Smooth muscle cell (in vitro differentiated cells): ENCODE data around the gene PBX3. TPM values are rescaled to one million over a fixed set of nuclear protein-coding genes. Genes with fewer than 3 reads are reported as not detected.

Source experiments
- DNase-seq: peaks from one replicate; lab custom pipeline; 2025; ENCODE audit not compliant: unreplicated experiment; lab: John Stamatoyannopoulos, UW
- H2AFZ ChIP-seq: fragments of 200-600 bp; sonication (generic); 2 replicates; pipeline ENCODE4 v1.6.0; 2016; ENCODE audit warnings: antibody characterized with exemption, low read depth, mild to moderate bottlenecking
- H3F3A ChIP-seq: fragments of 200-600 bp; sonication (generic); 2 replicates; pipeline ENCODE4 v1.6.0; 2017; ENCODE audit warnings: antibody characterized with exemption, low read depth
- H3K27ac ChIP-seq: fragments of 200-600 bp; sonication (generic); 2 replicates; pipeline ENCODE4 v1.5.1; 2016; ENCODE audit warnings: low read depth, mild to moderate bottlenecking
- H3K27me3 ChIP-seq: fragments of 200-600 bp; sonication (generic); 2 replicates; pipeline ENCODE4 v1.6.1; 2016; ENCODE audit warnings: low read depth, mild to moderate bottlenecking
- H3K36me3 ChIP-seq: fragments of 200-600 bp; sonication (generic); 2 replicates; pipeline ENCODE4 v1.5.1; 2016; ENCODE audit warnings: low read depth
- H3K4me1 ChIP-seq: fragments of 200-600 bp; sonication (generic); 2 replicates; pipeline ENCODE4 v1.5.1; 2016; ENCODE audit warnings: low read depth
- H3K4me2 ChIP-seq: fragments of 200-600 bp; sonication (generic); 2 replicates; pipeline ENCODE4 v1.6.0; 2016; ENCODE audit warnings: mild to moderate bottlenecking
- H3K4me3 ChIP-seq: fragments of 200-600 bp; sonication (generic); 2 replicates; pipeline ENCODE4 v1.5.1; 2016; ENCODE audit warnings: mild to moderate bottlenecking
- H3K79me2 ChIP-seq: fragments of 200-600 bp; sonication (generic); 2 replicates; pipeline ENCODE4 v1.6.0; 2016; ENCODE audit warnings: low read depth, mild to moderate bottlenecking
- H3K9ac ChIP-seq: fragments of 200-600 bp; sonication (generic); 2 replicates; pipeline ENCODE4 v1.6.0; 2016; ENCODE audit warnings: low read depth
- H3K9me3 ChIP-seq: fragments of 200-600 bp; sonication (generic); replicated peaks from 2 replicates; pipeline ENCODE4 v1.5.1; 2016; ENCODE audit warnings: low read depth
- H4K20me1 ChIP-seq: fragments of 200-600 bp; sonication (generic); 2 replicates; pipeline ENCODE4 v1.6.0; 2016; ENCODE audit warnings: low read depth
- WGBS: methylation state at CpG from one replicate; pipeline ENCODE4 v1.1.7; 2016; ENCODE audit warnings: low lambda C conversion rate; 5-methylcytosine and 5-hydroxymethylcytosine counted together
- polyA plus RNA-seq: library from polyadenylated mRNA; unstranded; fragments of >200 nt; fragmentation: Nextera tagmentation; extraction: Ambion mirVana; gene quantifications from 2 replicates; pipeline ENCODE4 v1.2.1, GENCODE V29; 2016
- total RNA-seq: library from RNA; depleted of rRNA; stranded (reverse); fragments of >200 nt; gene quantifications from 2 replicates; pipeline ENCODE4 v1.2.3, GENCODE V29; 2014
- TF ChIP-seq, protein P1 (sequence below): fragments of 200-600 bp; sonication (generic); IDR thresholded peaks from 2 replicates; pipeline ENCODE4 v1.5.1; 2017; ENCODE audit warnings: borderline replicate concordance, mild to moderate bottlenecking, antibody characterized with exemption; ENCODE audit not compliant: insufficient read depth, poor library complexity, severe bottlenecking

The PBX3 gene
- total and polyA plus RNA-seq, 2 experiments from 2014 or later: 15.3 to 34.6 TPM

GRCh38 chr9:125889476-125890419 is 142.6 kb downstream of the PBX3 start:
- DNase-seq: no peak
- peaks cover 35% of the 10 kb centered on the region for H3K4me1 ChIP-seq
- no peak overlapping the region for H3K9ac ChIP-seq
- H2AFZ ChIP-seq: peak overlapping the region; percentile 79
- peak overlapping the region; percentile 72 for H3K4me3 ChIP-seq
- H3K36me3 ChIP-seq: no peaks in the 10 kb centered on the region
- peaks cover 35% of the 10 kb centered on the region for H3K27me3 ChIP-seq
- no peaks in the 10 kb centered on the region for H3K9me3 ChIP-seq
- TF ChIP-seq, protein P1, sequence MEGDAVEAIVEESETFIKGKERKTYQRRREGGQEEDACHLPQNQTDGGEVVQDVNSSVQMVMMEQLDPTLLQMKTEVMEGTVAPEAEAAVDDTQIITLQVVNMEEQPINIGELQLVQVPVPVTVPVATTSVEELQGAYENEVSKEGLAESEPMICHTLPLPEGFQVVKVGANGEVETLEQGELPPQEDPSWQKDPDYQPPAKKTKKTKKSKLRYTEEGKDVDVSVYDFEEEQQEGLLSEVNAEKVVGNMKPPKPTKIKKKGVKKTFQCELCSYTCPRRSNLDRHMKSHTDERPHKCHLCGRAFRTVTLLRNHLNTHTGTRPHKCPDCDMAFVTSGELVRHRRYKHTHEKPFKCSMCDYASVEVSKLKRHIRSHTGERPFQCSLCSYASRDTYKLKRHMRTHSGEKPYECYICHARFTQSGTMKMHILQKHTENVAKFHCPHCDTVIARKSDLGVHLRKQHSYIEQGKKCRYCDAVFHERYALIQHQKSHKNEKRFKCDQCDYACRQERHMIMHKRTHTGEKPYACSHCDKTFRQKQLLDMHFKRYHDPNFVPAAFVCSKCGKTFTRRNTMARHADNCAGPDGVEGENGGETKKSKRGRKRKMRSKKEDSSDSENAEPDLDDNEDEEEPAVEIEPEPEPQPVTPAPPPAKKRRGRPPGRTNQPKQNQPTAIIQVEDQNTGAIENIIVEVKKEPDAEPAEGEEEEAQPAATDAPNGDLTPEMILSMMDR: no peak
- H3K27ac ChIP-seq: no peak overlapping the region
- H3K79me2 ChIP-seq: peaks cover 16% of the 10 kb centered on the region
- 3% methylated on average over 37 of the region's 71 CpGs for WGBS
- H3F3A ChIP-seq: peaks cover 4% of the 10 kb centered on the region
- H4K20me1 ChIP-seq: peaks cover 90% of the 10 kb centered on the region
- H3K4me2 ChIP-seq: peak overlapping the region; percentile 86

- DNase-seq: no peak
- H3K4me3 ChIP-seq: no peak overlapping the region
- TF ChIP-seq, protein P1: no peak
- H4K20me1 ChIP-seq: peaks cover 91% of the 10 kb centered on the region
- no peaks in the 10 kb centered on the region for H3K9me3 ChIP-seq
- H3K36me3 ChIP-seq: no peaks in the 10 kb centered on the region
- peaks cover 35% of the 10 kb centered on the region for H3K4me1 ChIP-seq
- H3K9ac ChIP-seq: no peak overlapping the region
- no peak overlapping the region for H2AFZ ChIP-seq
- WGBS: 90% methylated on average over 1 of the region's 1 CpG
- no peak overlapping the region for H3K4me2 ChIP-seq
- no peak overlapping the region for H3K27ac ChIP-seq
- H3K79me2 ChIP-seq: peaks cover 13% of the 10 kb centered on the region
- peaks cover 4% of the 10 kb centered on the region for H3F3A ChIP-seq
- H3K27me3 ChIP-seq: peaks cover 37% of the 10 kb centered on the region
These were observed 143.7 kb downstream of the PBX3 start for GRCh38 chr9:125890826-125891225.

GRCh38 chr9:125893277-125893676 is 146.1 kb downstream of the PBX3 start:
- Histone ChIP-seq H3F3A (no peaks in the 10 kb centered on the region), H3K36me3 (no peaks in the 10 kb centered on the region), H2AFZ (no peak overlapping the region), H4K20me1 (peaks cover 89% of the 10 kb centered on the region), H3K9ac (no peak overlapping the region), H3K79me2 (peaks cover 16% of the 10 kb centered on the region), H3K27ac (no peak overlapping the region), H3K27me3 (peaks cover 56% of the 10 kb centered on the region), H3K4me2 (no peak overlapping the region), H3K4me1 (peaks cover 14% of the 10 kb centered on the region), H3K9me3 (no peaks in the 10 kb centered on the region), H3K4me3 (no peak overlapping the region)
- no peak for DNase-seq
- TF ChIP-seq, protein P1: no peak
- WGBS: 78% methylated on average over 2 of the region's 2 CpGs
